Measurements from ENCODE around the gene SLC2A6.

The SLC2A6 gene

GRCh38 chr9:133457748-133458147, 21.2 kb downstream of the SLC2A6 start:
- Histone ChIP-seq H3K27me3 (ENCODE audit: insufficient read depth, poor library complexity, severe bottlenecking) (peaks cover 13% of the 10 kb centered on the region), H3K4me3 (replicated peaks; ENCODE audit: insufficient read depth, low read length) (no peak overlapping the region), H3K27ac (replicated peaks) (no peak overlapping the region)
- DNase-seq (ENCODE audit: low read depth in 1 of 2, low spot score in 1 of 2): no peak
- TF ChIP-seq SPI1 (IDR thresholded peaks at IDR 0.05; ENCODE audit: borderline replicate concordance, low read depth) (no peak), REST (IDR thresholded peaks at IDR 0.05; ENCODE audit: insufficient replicate concordance, low read depth) (no peak), GABPA (IDR thresholded peaks at IDR 0.05; ENCODE audit: low read depth) (no peak), CTCF (IDR thresholded peaks at IDR 0.05; ENCODE audit: insufficient read depth, low read length) (no peak), POLR2AphosphoS5 (IDR thresholded peaks at IDR 0.05; ENCODE audit: low read depth) (no peak)

GRCh38 chr9:133457233-133457632, 21.7 kb downstream of the SLC2A6 start:
- Histone ChIP-seq H3K4me3 (replicated peaks; ENCODE audit: insufficient read depth, low read length) (no peak overlapping the region), H3K27me3 (ENCODE audit: insufficient read depth, poor library complexity, severe bottlenecking) (peaks cover 13% of the 10 kb centered on the region), H3K27ac (replicated peaks) (no peak overlapping the region)
- no peak for DNase-seq (ENCODE audit: low read depth in 1 of 2, low spot score in 1 of 2)
- TF ChIP-seq GABPA (IDR thresholded peaks at IDR 0.05; ENCODE audit: low read depth) (no peak), CTCF (IDR thresholded peaks at IDR 0.05; ENCODE audit: insufficient read depth, low read length) (no peak), POLR2AphosphoS5 (IDR thresholded peaks at IDR 0.05; ENCODE audit: low read depth) (no peak), REST (IDR thresholded peaks at IDR 0.05; ENCODE audit: insufficient replicate concordance, low read depth) (no peak), SPI1 (IDR thresholded peaks at IDR 0.05; ENCODE audit: borderline replicate concordance, low read depth) (no peak)

- H3K27me3 ChIP-seq (ENCODE audit: insufficient read depth, poor library complexity, severe bottlenecking): peaks cover 13% of the 10 kb centered on the region
- no peak overlapping the region for H3K4me3 ChIP-seq (replicated peaks; ENCODE audit: insufficient read depth, low read length)
- H3K27ac ChIP-seq (replicated peaks): no peak overlapping the region
- no peak for DNase-seq (ENCODE audit: low read depth in 1 of 2, low spot score in 1 of 2)
- peak; percentile 15 for TF ChIP-seq CTCF (IDR thresholded peaks at IDR 0.05; ENCODE audit: insufficient read depth, low read length)
- TF ChIP-seq REST (IDR thresholded peaks at IDR 0.05; ENCODE audit: insufficient replicate concordance, low read depth): no peak
Measured at GRCh38 chr9:133456409-133456808, 22.5 kb downstream of the SLC2A6 start.

Data from HL-60 (cell line).